Measurements from ENCODE around the gene SLC35B4.

Gene SLC35B4

GRCh38 chr7:134316539-134317344 lies at the start of gene SLC35B4:
SLC35B4 (minus strand) TSS chr7:134316930; CDS start chr7:134316751, 179 bp downstream.
- DNase-seq: peak; percentile 97

GRCh38 chr7:134366481-134366880 lies 49.8 kb upstream of the SLC35B4 start:
- no peak for DNase-seq

GRCh38 chr7:134365341-134366054 lies 48.8 kb upstream of the SLC35B4 start:
- DNase-seq: no peak

- DNase-seq: no peak
Observed at GRCh38 chr7:134364619-134365037, 47.9 kb upstream of the SLC35B4 start.

GRCh38 chr7:134362587-134363483 lies 46.1 kb upstream of the SLC35B4 start:
- no peak for DNase-seq

GRCh38 chr7:134359787-134360432 lies 43.2 kb upstream of the SLC35B4 start:
- no peak for DNase-seq

- DNase-seq: no peak
Observed at GRCh38 chr7:134357486-134357885, 40.8 kb upstream of the SLC35B4 start.

- DNase-seq: no peak
Observed at GRCh38 chr7:134356421-134356936, 39.7 kb upstream of the SLC35B4 start.

- DNase-seq: no peak
Observed at GRCh38 chr7:134355927-134356326, 39.2 kb upstream of the SLC35B4 start.

- DNase-seq: no peak
Observed at GRCh38 chr7:134355004-134355525, 38.3 kb upstream of the SLC35B4 start.

GRCh38 chr7:134353411-134353810 lies 36.7 kb upstream of the SLC35B4 start:
- DNase-seq: no peak

- DNase-seq: no peak
Observed at GRCh38 chr7:134351424-134351823, 34.7 kb upstream of the SLC35B4 start.

GRCh38 chr7:134350709-134351108 lies 34.0 kb upstream of the SLC35B4 start:
- no peak for DNase-seq

GRCh38 chr7:134347567-134347966 lies 30.8 kb upstream of the SLC35B4 start:
- DNase-seq: no peak

- DNase-seq: no peak
Observed at GRCh38 chr7:134343796-134344195, 27.1 kb upstream of the SLC35B4 start.

GRCh38 chr7:134343136-134343535 lies 26.4 kb upstream of the SLC35B4 start:
- DNase-seq: no peak

GRCh38 chr7:134339475-134339874 lies 22.7 kb upstream of the SLC35B4 start:
- no peak for DNase-seq

- DNase-seq: no peak
Observed at GRCh38 chr7:134337980-134338379, 21.2 kb upstream of the SLC35B4 start.

GRCh38 chr7:134334408-134334807 lies 17.7 kb upstream of the SLC35B4 start:
- no peak for DNase-seq

GRCh38 chr7:134333943-134334342 lies 17.2 kb upstream of the SLC35B4 start:
- no peak for DNase-seq

- no peak for DNase-seq
Observed at GRCh38 chr7:134332892-134333291, 16.2 kb upstream of the SLC35B4 start.

GRCh38 chr7:134331393-134331792 lies 14.7 kb upstream of the SLC35B4 start:
- no peak for DNase-seq

Data from stimulated activated CD4-positive, alpha-beta T cell treated with anti-CD3 and anti-CD28 coated beads, Interleukin-15, amount 100 ng/mL, for 24 hours (primary cell).